HG03103 (cell line): ENCODE results near the gene ZNF614.
"Not testable (repeated sequence)": the region's sequence is repeated elsewhere in the genome, so short reads cannot be mapped to it uniquely, and the experiment has no call there.

Experiments used
- ATAC-seq: cut with Tn5 transposase; IDR thresholded peaks from one replicate; pipeline ENCODE4 v1.9.1; 2021; ENCODE audit warnings: low read depth; ENCODE audit not compliant: unreplicated experiment

ZNF614 gene

DNA sequence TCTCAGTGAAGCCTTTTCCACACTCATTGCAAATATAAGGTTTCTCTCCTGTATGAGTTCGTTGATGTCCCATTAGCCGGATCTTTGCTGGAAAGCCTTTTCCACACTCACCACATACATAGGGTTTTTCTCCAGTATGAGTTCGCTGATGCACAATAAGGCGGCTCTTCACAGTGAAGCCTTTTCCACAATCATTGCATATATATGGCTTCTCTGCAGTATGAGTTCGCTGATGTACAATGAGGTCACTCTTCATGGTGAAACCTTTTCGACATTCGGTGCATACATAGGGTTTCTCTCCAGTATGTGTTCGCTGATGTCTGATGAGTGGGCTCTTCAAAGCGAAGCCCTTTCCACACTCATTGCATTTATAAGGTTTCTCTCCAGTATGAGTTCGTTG, 34.8 kb downstream of the ZNF614 start:
- no peak for ATAC-seq

GRCh38 chr19:51986309-51987291, 41.6 kb downstream of the ZNF614 start, which contains the start of gene ZNF350:
TSS of gene ZNF350 (minus strand) at chr19:51986840. CDS start at chr19:51974360, 12,480 bp downstream.
- peak; percentile 76 for ATAC-seq

DNA sequence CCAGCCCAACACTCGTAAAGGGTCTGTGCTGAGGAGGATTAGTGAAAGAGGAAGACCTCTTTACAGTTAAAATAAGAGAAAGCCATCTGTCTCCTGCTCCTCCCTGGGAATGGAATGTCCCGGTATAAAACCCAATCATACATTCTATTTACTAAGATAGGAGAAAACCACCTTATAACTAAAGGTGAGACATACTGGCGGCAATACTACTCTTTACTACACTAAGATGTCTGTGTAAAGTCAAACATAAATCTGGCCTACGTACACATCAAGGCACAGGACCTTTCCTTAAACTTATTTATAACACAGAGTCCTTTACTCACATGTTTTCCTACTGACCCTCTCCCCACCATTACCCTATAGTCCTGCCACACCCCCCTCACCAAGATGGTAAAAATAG, 44.8 kb downstream of the ZNF614 start:
- no peak for ATAC-seq

GRCh38 chr19:51980926-51981325, 47.3 kb downstream of the ZNF614 start:
- ATAC-seq, result not testable (repeated sequence)

DNA sequence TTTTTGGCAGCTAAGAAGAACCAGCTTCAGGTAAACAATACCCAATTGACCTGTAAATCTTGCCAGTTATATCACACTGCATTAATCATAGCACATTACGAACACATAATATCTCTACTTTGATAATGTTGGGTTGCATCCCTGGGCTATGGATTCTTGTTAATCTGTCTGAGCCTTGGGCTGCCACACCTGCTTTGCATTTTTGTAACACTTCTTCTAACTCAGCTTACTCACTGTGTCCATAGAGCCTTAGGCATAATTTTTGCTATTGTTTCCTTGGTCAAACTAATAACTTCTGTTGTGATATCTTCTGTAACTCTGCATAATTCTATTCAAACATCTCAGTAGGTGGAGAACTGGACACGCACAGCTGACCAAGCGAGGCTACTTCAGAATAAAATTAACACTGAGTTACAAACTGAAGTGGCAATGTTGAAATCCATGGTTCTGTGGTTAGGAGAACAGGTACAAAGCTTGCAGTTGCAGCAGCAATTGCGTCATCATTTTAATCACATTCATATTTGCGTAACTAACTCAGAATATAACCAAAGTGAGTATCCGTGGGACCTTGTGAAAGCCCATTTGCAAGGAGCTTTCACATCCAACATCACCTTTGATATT, 48.0 kb downstream of the ZNF614 start:
- ATAC-seq, result no peak

DNA sequence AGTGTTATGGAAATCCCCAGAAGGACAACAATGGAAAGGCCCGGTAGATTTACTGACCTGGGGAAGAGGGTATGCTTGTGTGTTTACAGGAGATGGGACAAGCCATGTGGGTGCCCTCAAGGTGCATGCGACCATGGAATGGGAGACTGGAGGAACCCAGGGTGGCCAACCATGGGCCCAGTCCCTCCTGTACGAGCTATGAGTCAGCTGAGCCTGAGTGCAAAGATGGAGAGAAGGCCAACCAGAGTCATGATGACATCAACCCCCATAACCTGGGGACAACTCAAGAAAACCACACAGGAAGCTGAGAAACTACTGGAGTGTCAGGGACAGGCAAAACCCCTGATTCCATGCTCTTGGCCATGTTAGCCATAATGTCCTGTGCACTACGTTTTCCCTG, 49.3 kb downstream of the ZNF614 start:
- ATAC-seq, result no peak

GRCh38 chr19:51977346-51977745, 50.8 kb downstream of the ZNF614 start:
- ATAC-seq, result no peak

DNA sequence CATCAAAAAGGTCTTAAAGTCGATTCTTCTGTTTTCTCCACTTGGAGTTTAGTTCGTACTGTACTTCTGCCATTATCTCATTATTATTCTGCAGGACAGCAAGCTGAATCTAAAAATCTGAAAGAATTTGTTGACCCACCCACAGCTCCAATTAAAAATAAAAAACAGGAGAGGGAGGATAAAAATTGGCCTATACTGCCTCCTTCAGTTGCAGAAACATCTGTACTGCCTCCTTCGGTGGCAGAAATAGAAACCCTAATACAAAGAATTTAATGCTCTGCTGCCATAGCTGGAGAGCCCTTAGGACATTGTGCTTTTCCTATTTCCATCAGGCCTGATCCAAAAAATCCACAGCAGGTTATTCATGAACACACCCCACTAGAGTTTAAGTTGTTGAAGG, 51.3 kb downstream of the ZNF614 start:
- ATAC-seq, result no peak

DNA sequence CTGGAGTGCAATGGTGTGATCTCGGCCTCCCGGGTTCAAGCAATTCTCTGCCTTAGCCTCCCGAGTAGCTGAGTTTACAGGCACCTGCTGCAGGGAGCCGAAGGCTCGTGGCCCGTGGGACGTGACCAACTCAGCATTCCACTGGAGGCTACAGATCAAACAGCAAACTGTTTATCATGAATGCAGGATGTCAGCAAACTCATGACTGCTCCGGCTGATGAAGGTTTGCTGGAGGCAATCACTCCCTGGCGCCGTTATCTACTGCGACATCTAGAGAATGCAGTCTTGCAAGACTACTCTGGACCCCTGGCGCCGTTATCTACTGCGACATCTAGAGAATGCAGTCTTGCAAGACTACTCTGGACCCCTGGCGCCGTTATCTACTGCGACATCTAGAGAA, 52.4 kb downstream of the ZNF614 start:
- ATAC-seq, result not testable (repeated sequence)

- no peak for ATAC-seq
These were observed 56.6 kb downstream of the ZNF614 start for GRCh38 chr19:51971624-51972023.

DNA sequence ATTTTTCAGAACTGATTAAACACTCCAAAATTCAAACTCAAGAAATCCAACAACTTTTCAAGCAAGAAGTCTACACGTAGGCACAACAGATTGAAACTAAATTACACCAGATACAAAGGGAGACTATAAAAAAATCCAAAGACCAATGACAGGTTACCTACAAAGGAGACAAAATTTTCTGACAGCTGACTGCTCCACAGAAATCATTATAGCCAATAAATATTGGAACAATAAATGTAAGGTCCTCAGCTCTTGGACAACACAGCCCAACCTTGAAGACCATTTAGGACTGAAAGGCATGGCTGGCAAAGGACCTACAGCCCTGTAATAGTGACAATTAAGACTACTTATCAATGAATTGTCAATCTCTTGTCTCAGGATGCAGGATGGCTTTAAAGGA, 57.5 kb downstream of the ZNF614 start:
- ATAC-seq, result no peak

- ATAC-seq, result no peak
These were observed 62.6 kb downstream of the ZNF614 start for GRCh38 chr19:51965583-51965982.
